Bronchial smooth muscle cell (primary cell): Measurements from ENCODE around the gene SOX11. TPM values are rescaled to one million over a fixed set of nuclear protein-coding genes. Genes with fewer than 3 reads are reported as not detected.

Source experiments
- total RNA-seq: library from RNA; depleted of rRNA; stranded (reverse); fragments of >200 nt; gene quantifications from 2 replicates; pipeline ENCODE4 v1.2.1, GENCODE V29; 2014

Gene SOX11
- not detected in 2 replicates for total RNA-seq

DNA sequence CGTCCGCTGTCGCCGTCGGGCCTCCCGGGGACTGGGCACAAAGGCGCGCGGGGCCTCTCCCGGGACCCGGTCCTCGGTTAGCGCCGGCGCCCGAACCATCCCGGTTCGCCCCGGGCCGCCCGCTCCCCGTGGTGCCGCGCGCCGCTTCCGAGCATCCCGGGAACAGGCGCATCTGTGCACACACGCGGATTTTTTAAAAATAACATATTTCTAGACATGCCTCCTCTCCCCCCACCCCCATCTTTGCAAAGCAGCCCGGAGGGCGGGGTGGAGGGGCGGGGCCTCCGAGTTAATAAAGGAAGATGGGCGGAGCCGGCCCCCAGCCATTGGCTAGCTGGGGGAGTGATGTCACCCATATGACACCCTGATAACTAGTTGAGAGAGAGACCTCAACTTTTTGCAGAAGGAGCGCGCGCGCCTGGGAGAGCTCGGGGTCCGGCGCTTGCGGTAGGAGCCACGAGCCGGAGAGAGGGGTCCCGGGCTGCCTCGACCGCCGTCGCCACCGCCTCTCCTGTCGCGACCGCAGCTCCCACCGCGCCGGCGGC lies at the start of gene SOX11:
SOX11 (plus strand) TSS at position 400 of the 545 bp plus-strand sequence. CDS start 338 bp downstream, outside the sequence.

